ENCODE data around the gene SUCLA2.

Gene SUCLA2

GRCh38 chr13:47903836-47904235, 97.2 kb downstream of the SUCLA2 start:
- no peak for DNase-seq (ENCODE audit: low read depth in 3 of 3)

GRCh38 chr13:47901441-47901840, 99.6 kb downstream of the SUCLA2 start:
- no peak for DNase-seq (ENCODE audit: low read depth in 3 of 3)

GRCh38 chr13:47898080-47898479, 103.0 kb downstream of the SUCLA2 start:
- no peak for DNase-seq (ENCODE audit: low read depth in 3 of 3)

DNA sequence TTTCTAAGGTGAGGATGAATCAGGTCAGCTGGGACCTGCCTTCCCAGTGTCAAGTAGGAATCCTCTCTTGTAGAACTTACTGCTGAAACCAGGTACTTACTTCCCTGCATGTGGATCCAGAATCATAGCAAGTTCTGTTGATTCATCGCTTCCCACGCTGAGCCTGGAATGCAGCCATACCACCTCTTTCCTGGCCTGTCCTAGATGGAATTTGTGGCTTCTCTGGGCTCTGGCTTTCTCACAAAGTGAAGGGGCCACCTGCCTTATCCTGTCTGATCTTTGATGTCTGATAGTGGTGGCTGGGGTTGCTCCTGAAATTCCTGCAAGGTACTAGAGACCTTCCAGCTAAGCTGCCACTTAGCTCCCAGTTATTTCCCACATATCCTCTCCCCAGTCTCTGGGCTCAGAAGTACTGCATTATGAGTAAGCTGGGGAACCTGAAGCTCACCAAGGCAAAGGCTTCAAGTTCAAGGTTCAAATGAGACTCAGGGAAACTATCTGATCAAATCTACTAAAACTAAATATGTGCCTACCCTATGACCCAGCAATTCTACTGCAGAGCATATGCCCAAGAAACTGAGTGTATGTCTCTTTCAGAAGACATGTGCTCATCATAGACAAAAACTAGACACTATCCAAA, 103.5 kb downstream of the SUCLA2 start:
- DNase-seq (ENCODE audit: low read depth in 3 of 3), result no peak

- no peak for DNase-seq (ENCODE audit: low read depth in 3 of 3)
These were observed 104.5 kb downstream of the SUCLA2 start for GRCh38 chr13:47896546-47896945.

DNA sequence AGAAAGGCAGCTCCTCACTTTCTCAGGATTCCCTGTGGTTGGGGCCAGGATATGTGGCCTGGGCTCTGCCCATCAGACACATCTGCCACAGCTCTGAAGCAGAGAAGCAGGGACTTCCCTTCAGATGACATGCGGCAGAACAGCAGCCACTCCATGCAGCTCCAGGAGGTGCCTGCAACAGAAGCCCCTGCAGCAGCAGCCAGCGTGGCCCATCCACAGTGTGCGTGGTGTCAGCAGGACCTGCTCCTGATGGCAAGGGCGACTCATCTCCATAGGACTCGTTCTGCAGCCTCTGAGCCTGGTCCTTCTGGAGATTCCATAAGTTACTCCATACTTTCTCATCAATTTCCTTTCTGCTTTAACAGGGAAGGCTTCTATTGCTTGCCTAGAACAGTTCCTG, 105.0 kb downstream of the SUCLA2 start:
- DNase-seq (ENCODE audit: low read depth in 3 of 3), result no peak

DNA sequence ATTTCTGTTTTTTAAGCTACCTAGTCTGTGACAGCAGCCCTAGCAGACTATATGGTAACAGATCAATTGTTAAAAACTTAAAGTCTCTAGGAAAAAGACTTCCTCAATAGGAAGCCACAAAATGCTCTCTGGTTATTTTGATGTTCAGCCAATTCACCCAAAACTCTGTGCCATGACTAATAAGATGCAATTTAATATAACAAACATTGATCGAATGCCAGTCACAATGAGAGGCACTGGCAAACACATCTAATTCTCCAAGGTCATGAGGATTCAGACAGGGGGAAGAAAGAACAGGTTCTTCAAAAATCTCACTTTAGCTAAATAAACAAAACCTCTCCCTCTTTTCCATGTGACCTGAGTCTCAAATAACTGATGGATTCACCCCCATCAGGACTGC, 107.5 kb downstream of the SUCLA2 start:
- DNase-seq (ENCODE audit: low read depth in 3 of 3), result no peak
